K562 (cell line): ENCODE measurements around the gene NOL4L. TPM values are rescaled to one million over a fixed set of nuclear protein-coding genes. Genes with fewer than 3 reads are reported as not detected.
A peak's percentile ranks its signal among the peaks of the same experiment; 100 is the strongest.

ENCODE experiments used
- BRD9 ChIP-seq: fragments of 450-650 bp; IDR thresholded peaks from 2 replicates; pipeline ENCODE4 v1.6.1; 2018; ENCODE audit warnings: low read depth; ENCODE audit not compliant: partially characterized antibody
- CBX3 ChIP-seq, 2 experiments: IDR thresholded peaks; 1 replicate in 1 of 2; 2 replicates in 1 of 2; pipeline ENCODE4 v1.6.1; 2012; ENCODE audit warnings: inconsistent platforms in 2 of 2, low read length in 2 of 2, borderline replicate concordance in 1 of 2, control low read depth in 1 of 2
- CHCHD3 ChIP-seq: fragments of 250-450 bp; sonication (Bioruptor Pico); IDR thresholded peaks from 2 replicates; pipeline ENCODE4 v2.1.2; 2022; ENCODE audit warnings: mild to moderate bottlenecking
- HDGF ChIP-seq: fragments of 450-650 bp; IDR thresholded peaks from 2 replicates; pipeline ENCODE4 v1.6.1; 2016
- MECOM ChIP-seq: fragments of 250-450 bp; sonication (Bioruptor Pico); IDR thresholded peaks from 2 replicates; pipeline ENCODE4 v1.8.0; 2022; ENCODE audit warnings: inconsistent platforms
- MEF2D ChIP-seq: conservative IDR thresholded peaks from 2 replicates; pipeline ENCODE4 v1.6.1; 2016; ENCODE audit warnings: low read depth, missing genetic modification characterization, missing compliant biosample characterization
- NCOR1 ChIP-seq: fragments of 450-650 bp; IDR thresholded peaks from 2 replicates; pipeline ENCODE4 v1.6.1; 2016; ENCODE audit warnings: mild to moderate bottlenecking, moderate library complexity
- SAFB2 ChIP-seq: fragments of 200-400 bp; formaldehyde crosslinking; IDR thresholded peaks from 2 replicates; pipeline ENCODE4 v1.6.1; 2018; ENCODE audit warnings: borderline replicate concordance, low read length, low read depth, moderate library complexity; ENCODE audit not compliant: severe bottlenecking
- TAF9B ChIP-seq: fragments of 450-650 bp; IDR thresholded peaks from 2 replicates; pipeline ENCODE4 v1.6.1; 2018; ENCODE audit warnings: mild to moderate bottlenecking; ENCODE audit not compliant: partially characterized antibody
- ZNF165 ChIP-seq: fragments of 250-450 bp; sonication (Bioruptor Pico); IDR thresholded peaks from 2 replicates; pipeline ENCODE4 v1.4.0; 2020; ENCODE audit warnings: borderline replicate concordance
- polyA plus RNA-seq, 8 experiments: library from polyadenylated mRNA; depleted of rRNA in 4 of 8; stranded (reverse) in 5 of 8; unstranded in 3 of 8; fragments of >200 nt; fragmentation: Nextera tagmentation in 2 of 8; fragmentation: Illumina TruSeq in 1 of 8; extraction: Ambion mirVana in 2 of 8; extraction: Trizol in 1 of 8; gene quantifications; 2 replicates each; pipeline versions ENCODE4 v1.2.1 to v1.2.3, GENCODE V29; 2011 to 2014; ENCODE audit warnings: inconsistent platforms in 1 of 8, missing spikeins in 1 of 8
- total RNA-seq, 7 experiments: library from RNA; depleted of rRNA in 6 of 7; stranded (reverse); fragments of >200 nt in 6 of 7; fragmentation: Illumina TruSeq in 2 of 7; extraction: Trizol in 2 of 7; gene quantifications; 2 replicates each; pipeline versions ENCODE4 v1.2.1 to v1.2.3, GENCODE V29; 2011 to 2021; ENCODE audit warnings: low replicate concordance in 1 of 7
- TF ChIP-seq, protein P1 (sequence below), 2 experiments: fragments of 450-650 bp; formaldehyde crosslinking in 1 of 2; IDR thresholded peaks; 2 replicates each; pipeline versions ENCODE4 v1.4.0 to v1.6.1; 2014 to 2020; ENCODE audit warnings: mild to moderate bottlenecking in 2 of 2, borderline replicate concordance in 1 of 2, low read depth in 1 of 2
- TF ChIP-seq, protein P2 (sequence below): fragments of 450-650 bp; IDR thresholded peaks from 2 replicates; pipeline ENCODE4 v1.6.1; 2016; ENCODE audit warnings: borderline replicate concordance
- TF ChIP-seq, protein P3 (sequence below): fragments of 250-450 bp; sonication (Bioruptor Pico); IDR thresholded peaks from 2 replicates; pipeline ENCODE4 v1.5.0; 2021
- TF ChIP-seq, protein P4 (sequence below), 3 experiments: IDR thresholded peaks in 2 of 3; conservative IDR thresholded peaks in 1 of 3; 2 replicates each; pipeline ENCODE4 v1.5.1; 2011 to 2012; ENCODE audit warnings: low read length in 3 of 3, mild to moderate bottlenecking in 3 of 3, control low read depth in 2 of 3, improper control_type of control experiment in 1 of 3, inconsistent platforms in 1 of 3, low read depth in 1 of 3, mixed read lengths in 1 of 3, moderate library complexity in 1 of 3; ENCODE audit not compliant: insufficient read depth in 2 of 3

Gene NOL4L
- total and polyA plus RNA-seq, 9 of the 15 experiments (the other 6 are each of a cell fraction or from before 2014, with no cell fraction given): 5.1 to 36.2 (median 13.6) TPM

DNA sequence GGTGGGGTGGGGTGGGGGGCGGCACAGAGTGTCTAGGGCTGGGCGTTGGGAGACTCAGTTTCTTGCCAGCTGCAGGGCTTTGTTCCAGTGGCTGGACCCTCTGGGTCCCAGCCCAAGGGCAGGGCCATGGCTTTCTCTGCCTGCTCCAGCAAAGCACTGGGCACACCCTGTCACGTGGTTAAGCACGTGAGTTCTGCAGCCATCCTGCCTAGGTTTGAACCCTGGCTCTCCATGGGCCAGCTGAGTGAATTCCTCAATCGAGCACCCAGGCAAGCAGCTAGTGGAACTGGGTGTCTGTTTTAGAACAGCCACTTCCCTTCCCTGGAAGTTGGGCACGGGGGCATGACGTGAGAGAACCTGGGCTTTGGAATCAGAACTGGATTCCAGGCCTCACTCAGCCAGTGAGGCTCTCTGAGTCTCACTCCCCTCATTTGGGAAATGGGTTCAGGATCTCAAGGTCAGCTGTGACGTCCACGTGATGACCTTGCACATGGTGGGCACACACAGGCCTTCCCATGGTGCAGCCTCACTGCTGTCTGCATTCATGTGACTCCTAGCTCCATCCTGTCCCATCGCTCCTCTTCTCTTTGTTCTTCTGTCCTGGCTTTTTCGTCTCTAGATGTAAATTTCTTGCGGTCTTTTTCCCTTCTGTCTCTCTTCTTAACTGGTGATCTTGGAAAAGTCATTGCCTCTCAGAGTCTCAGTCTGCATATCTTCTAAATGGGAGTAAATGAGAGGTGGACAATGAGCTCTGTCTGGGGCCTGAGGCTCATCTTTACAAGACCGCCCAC, 45.9 kb downstream of the NOL4L start (continued):
- TF ChIP-seq, protein P1, sequence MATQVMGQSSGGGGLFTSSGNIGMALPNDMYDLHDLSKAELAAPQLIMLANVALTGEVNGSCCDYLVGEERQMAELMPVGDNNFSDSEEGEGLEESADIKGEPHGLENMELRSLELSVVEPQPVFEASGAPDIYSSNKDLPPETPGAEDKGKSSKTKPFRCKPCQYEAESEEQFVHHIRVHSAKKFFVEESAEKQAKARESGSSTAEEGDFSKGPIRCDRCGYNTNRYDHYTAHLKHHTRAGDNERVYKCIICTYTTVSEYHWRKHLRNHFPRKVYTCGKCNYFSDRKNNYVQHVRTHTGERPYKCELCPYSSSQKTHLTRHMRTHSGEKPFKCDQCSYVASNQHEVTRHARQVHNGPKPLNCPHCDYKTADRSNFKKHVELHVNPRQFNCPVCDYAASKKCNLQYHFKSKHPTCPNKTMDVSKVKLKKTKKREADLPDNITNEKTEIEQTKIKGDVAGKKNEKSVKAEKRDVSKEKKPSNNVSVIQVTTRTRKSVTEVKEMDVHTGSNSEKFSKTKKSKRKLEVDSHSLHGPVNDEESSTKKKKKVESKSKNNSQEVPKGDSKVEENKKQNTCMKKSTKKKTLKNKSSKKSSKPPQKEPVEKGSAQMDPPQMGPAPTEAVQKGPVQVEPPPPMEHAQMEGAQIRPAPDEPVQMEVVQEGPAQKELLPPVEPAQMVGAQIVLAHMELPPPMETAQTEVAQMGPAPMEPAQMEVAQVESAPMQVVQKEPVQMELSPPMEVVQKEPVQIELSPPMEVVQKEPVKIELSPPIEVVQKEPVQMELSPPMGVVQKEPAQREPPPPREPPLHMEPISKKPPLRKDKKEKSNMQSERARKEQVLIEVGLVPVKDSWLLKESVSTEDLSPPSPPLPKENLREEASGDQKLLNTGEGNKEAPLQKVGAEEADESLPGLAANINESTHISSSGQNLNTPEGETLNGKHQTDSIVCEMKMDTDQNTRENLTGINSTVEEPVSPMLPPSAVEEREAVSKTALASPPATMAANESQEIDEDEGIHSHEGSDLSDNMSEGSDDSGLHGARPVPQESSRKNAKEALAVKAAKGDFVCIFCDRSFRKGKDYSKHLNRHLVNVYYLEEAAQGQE (IDR thresholded peaks at IDR 0.05; ENCODE audit: borderline replicate concordance): peak; percentile 31
- TF ChIP-seq, protein P1 (CRISPR knock-in tag; IDR thresholded peaks at IDR 0.05; ENCODE audit: low read depth): no peak
- TF ChIP-seq NCOR1 (no peak), TAF9B (no peak), MECOM (CRISPR knock-in tag) (0 out of 2 replicates have a peak, but pooled peaks have one; percentile 35), HDGF (no peak; the same call in 1 of the 2 replicates), ZNF165 (CRISPR knock-in tag) (0 out of 2 replicates have a peak, but pooled peaks have one; percentile 60), MEF2D (tag) (no peak; the same call in 1 of the 2 replicates), BRD9 (no peak), CHCHD3 (CRISPR knock-in tag) (no peak), CBX3 (IDR thresholded peaks at IDR 0.05; ENCODE audit: borderline replicate concordance in 1 of 2, low read length in 2 of 2) (no peak), SAFB2 (no peak)
- TF ChIP-seq, protein P2, sequence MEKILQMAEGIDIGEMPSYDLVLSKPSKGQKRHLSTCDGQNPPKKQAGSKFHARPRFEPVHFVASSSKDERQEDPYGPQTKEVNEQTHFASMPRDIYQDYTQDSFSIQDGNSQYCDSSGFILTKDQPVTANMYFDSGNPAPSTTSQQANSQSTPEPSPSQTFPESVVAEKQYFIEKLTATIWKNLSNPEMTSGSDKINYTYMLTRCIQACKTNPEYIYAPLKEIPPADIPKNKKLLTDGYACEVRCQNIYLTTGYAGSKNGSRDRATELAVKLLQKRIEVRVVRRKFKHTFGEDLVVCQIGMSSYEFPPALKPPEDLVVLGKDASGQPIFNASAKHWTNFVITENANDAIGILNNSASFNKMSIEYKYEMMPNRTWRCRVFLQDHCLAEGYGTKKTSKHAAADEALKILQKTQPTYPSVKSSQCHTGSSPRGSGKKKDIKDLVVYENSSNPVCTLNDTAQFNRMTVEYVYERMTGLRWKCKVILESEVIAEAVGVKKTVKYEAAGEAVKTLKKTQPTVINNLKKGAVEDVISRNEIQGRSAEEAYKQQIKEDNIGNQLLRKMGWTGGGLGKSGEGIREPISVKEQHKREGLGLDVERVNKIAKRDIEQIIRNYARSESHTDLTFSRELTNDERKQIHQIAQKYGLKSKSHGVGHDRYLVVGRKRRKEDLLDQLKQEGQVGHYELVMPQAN: no peak
- TF ChIP-seq, protein P3, sequence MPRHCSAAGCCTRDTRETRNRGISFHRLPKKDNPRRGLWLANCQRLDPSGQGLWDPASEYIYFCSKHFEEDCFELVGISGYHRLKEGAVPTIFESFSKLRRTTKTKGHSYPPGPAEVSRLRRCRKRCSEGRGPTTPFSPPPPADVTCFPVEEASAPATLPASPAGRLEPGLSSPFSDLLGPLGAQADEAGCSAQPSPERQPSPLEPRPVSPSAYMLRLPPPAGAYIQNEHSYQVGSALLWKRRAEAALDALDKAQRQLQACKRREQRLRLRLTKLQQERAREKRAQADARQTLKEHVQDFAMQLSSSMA (CRISPR knock-in tag): no peak
- TF ChIP-seq, protein P4, sequence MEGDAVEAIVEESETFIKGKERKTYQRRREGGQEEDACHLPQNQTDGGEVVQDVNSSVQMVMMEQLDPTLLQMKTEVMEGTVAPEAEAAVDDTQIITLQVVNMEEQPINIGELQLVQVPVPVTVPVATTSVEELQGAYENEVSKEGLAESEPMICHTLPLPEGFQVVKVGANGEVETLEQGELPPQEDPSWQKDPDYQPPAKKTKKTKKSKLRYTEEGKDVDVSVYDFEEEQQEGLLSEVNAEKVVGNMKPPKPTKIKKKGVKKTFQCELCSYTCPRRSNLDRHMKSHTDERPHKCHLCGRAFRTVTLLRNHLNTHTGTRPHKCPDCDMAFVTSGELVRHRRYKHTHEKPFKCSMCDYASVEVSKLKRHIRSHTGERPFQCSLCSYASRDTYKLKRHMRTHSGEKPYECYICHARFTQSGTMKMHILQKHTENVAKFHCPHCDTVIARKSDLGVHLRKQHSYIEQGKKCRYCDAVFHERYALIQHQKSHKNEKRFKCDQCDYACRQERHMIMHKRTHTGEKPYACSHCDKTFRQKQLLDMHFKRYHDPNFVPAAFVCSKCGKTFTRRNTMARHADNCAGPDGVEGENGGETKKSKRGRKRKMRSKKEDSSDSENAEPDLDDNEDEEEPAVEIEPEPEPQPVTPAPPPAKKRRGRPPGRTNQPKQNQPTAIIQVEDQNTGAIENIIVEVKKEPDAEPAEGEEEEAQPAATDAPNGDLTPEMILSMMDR (IDR thresholded peaks at IDR 0.05 in 2 of 3, conservative IDR thresholded peaks at IDR 0.05 in 1 of 3; ENCODE audit: insufficient read depth in 2 of 3, low read depth in 1 of 3, low read length in 3 of 3): no peak
